NCI-H2171 treated with DMSO at 0.1 percent for 48 hours (cell line): ENCODE measurements around the gene ZNF692.
"Not testable (repeated sequence)": the region's sequence is repeated elsewhere in the genome, so short reads cannot be mapped to it uniquely, and the experiment has no call there.

ENCODE experiments used
- DNase-seq: peaks from one replicate; lab custom pipeline; 2025; lab: John Stamatoyannopoulos, UW

The ZNF692 gene

DNA sequence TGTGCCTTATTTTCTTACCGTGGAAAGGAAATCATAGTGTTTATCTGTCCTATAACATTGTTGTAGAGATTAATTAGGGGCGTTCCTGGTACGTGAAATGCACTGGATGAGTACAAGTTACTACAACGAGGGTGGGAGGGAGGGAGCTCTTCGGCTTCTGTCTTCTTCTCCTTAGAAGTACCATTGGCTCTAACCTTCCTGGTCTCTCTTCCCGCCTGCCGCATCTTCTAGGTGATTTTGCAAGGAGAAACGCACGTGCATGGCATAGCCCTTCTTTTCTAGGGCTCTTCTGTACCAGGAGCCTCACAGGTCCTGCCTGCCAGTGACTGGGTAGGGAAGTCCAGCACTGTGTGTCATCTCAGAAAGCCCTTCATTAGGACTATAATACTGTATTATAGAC lies 50.0 kb downstream of the ZNF692 start:
- no peak for DNase-seq

- DNase-seq, result peak; percentile 3
Measured at GRCh38 chr1:248807067-248807737, 51.7 kb downstream of the ZNF692 start.

GRCh38 chr1:248805876-248806275 lies 53.0 kb downstream of the ZNF692 start:
- no peak for DNase-seq

DNA sequence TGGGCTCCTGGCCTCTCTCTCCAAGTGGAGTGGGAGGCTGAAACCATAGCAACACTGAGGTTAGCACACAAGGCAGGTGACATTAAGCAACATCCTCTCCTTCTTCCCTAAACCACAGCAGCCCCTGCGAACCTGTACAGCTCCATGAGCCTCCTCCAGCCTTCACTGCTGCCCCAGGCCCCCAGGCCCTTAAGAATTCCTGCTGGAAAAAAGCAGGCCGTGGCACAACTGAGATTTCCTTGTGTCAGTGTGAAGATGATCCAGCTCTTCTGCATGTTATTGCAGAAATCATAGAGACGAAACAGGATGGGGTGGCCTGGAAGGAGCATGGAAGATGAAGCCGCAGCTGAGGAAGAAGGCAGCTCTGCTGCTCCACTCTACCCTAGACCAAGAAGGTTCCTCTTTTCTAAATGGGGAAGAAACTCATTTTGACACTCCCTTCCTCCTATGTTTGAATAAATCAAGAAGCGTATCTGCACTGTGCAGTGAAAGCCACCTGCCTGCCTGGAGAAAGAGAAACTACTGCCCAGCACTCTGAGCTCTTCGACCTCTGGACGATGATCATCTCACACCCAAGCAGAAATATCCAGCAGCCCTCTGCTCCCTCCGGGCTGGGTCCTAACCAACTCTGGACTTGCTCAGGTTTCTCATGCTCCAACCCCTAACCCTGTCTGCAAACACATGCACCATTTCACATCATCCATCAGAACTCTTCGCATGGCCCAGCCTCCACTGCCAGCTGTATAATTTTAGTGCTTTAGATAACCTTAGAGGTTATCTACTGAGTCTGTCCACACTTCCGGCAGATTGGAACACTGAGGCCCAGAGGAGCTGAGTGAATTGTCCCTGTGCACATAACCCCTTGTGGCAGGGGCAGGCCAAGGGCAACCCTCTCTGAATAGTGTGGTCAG lies 53.9 kb downstream of the ZNF692 start:
- DNase-seq, result no peak

- not testable (repeated sequence) for DNase-seq
Measured at GRCh38 chr1:248803501-248803900, 55.4 kb downstream of the ZNF692 start.

DNA sequence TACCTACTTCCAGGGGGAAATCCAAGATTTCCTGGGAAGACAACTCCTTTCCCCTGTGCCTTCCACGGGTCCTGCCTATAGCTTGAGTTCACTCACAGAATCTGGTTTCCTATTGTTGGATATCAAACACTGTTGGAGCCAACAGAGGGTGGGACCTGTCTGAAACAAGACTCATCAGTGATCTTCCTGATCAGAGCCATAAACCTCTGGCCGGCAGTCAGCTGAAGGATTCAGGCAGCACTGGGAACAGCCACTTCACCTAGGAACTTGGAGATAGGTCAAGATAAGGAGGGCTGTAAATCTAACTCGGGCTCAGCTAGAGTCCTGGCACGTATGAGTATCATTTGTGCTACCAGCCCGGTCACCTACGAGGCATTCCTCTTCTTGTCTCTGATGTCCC lies 56.4 kb downstream of the ZNF692 start:
- no peak for DNase-seq

DNA sequence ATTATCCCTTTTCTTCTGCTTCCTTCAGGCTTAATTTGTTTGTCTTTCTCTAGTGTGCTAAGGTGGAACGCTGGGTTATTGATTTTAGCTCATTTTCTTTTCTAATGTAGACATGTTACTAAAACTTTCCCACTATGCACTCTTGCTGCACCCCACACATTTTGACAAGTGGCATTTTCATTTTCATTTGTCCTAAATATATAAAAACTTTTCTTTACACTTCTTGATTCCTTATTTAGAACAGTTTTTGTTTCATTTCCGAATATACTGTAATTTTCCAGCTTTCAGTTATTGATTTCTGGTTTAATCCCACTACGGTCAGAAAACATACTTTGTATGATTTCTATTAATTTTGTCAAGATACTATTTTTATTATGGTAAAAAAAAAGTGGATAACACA lies 58.4 kb downstream of the ZNF692 start:
- no peak for DNase-seq
